Measurements from ENCODE around the gene NCAM1. TPM values are rescaled to one million over a fixed set of nuclear protein-coding genes. Genes with fewer than 3 reads are reported as not detected.

Gene NCAM1
- total and polyA plus RNA-seq, 8 donors, result 1.7 to 45.0 (median 37.6) TPM

DNA sequence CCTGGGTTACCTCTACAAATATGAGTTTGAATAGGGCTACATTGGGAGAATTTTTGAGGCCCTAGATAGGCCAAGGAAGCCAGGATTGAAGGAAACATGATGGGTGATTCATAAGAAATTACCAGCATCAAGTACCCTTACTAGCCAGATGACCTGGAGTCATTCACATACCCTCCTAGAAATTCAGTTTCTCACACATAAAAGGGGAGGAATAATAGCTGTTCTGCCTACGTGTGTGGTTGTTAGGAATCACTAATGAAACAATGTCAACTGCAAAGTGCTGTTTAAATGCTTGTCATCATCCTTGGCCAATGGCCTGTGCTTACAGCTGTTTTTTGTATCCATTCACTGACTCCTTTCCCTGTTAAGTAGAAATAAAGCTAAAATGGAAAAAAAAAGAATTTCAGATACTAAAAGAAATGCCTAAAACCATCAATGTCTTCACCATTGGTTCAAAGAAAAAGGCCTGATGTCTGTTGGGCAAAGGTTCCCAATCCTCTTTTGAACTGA lies 114.4 kb downstream of the NCAM1 start:
- H3K4me3 ChIP-seq, result no peak overlapping the region
- H3K36me3 ChIP-seq, result no peaks in the 10 kb centered on the region
- ATAC-seq (no peak), DNase-seq (peak in 1 of 4 donors; percentile 13)
- H3K4me1 ChIP-seq, result no peaks in the 10 kb centered on the region
- no peak overlapping the region for H3K27ac ChIP-seq
- no peaks in the 10 kb centered on the region for H3K27me3 ChIP-seq
- H3K9me3 ChIP-seq, result no peaks in the 10 kb centered on the region
- intact Hi-C loops (cut with DNase I), result no loop called here
- no peak for TF ChIP-seq CTCF (IDR thresholded peaks at IDR 0.05)

GRCh38 chr11:113077379-113077778 lies 116.2 kb downstream of the NCAM1 start:
- no peak overlapping the region for H3K4me3 ChIP-seq
- no peak for TF ChIP-seq CTCF (IDR thresholded peaks at IDR 0.05)
- no peak for ATAC-seq
- H3K4me1 ChIP-seq, result no peaks in the 10 kb centered on the region
- intact Hi-C loops (cut with DNase I), result no loop called here
- no peak for DNase-seq
- no peaks in the 10 kb centered on the region for H3K27me3 ChIP-seq
- H3K9me3 ChIP-seq, result no peaks in the 10 kb centered on the region
- H3K27ac ChIP-seq, result no peak overlapping the region
- H3K36me3 ChIP-seq, result no peaks in the 10 kb centered on the region

DNA sequence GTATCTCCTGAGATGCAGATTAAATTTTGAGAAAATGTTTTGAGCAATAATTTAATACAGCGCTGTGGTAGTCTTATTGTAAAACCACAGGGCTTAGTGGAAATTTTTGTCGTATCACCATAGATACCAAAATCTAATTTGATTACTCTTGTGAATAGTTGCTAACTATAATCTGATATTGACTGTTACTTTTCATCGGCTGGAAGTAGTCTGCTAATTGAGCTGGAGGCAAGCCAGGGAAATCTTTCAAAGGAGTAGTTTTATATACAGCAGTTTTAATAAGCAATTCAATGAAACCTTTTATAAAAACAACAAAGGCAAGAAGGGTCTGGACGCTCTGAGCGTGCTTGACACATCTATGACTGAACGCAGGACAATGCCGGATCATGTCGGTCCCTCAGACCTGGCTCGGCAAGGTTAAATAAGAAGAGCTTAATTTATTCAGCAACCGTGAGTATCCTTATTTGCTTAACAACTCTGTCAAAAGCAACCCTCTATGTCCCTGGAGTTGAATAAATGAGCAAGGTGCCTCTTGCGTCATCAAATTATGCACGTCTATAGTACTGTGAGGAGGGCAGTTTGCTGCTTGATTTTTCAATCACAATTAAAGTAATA lies 121.2 kb downstream of the NCAM1 start:
- H3K9me3 ChIP-seq, result no peaks in the 10 kb centered on the region
- no peaks in the 10 kb centered on the region for H3K27me3 ChIP-seq
- H3K27ac ChIP-seq, result no peak overlapping the region
- no peak for TF ChIP-seq CTCF (IDR thresholded peaks at IDR 0.05)
- no peak overlapping the region for H3K4me3 ChIP-seq
- intact Hi-C loops (cut with DNase I), result no loop called here
- ATAC-seq (no peak), DNase-seq (no peak)
- no peaks in the 10 kb centered on the region for H3K4me1 ChIP-seq
- no peaks in the 10 kb centered on the region for H3K36me3 ChIP-seq

DNA sequence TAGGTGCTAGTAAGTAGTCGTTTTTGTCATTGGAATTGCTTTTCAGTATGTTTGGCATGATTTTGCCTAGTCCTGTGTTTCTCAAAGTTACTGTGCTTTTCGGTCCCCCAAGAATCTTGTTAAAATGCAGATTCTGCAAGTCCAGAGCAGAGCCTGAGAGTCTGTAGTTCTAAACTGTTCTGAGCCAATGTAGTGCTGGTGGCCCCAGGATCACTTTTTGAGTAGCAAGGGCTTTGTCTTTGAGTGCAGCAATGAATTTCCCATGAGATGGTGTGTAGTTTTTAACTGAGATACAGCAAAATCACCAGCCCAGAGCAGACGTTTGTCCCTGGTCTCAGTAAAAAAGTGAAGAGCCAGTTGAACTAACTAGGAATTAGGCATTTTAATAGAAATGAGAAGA lies 122.4 kb downstream of the NCAM1 start:
- intact Hi-C loops (cut with DNase I), result no loop called here
- Histone ChIP-seq H3K4me1 (no peaks in the 10 kb centered on the region), H3K36me3 (no peaks in the 10 kb centered on the region), H3K27ac (no peak overlapping the region), H3K4me3 (no peak overlapping the region), H3K27me3 (no peaks in the 10 kb centered on the region), H3K9me3 (no peaks in the 10 kb centered on the region)
- no peak for DNase-seq
- ATAC-seq, result no peak
- TF ChIP-seq CTCF (IDR thresholded peaks at IDR 0.05), result no peak

DNA sequence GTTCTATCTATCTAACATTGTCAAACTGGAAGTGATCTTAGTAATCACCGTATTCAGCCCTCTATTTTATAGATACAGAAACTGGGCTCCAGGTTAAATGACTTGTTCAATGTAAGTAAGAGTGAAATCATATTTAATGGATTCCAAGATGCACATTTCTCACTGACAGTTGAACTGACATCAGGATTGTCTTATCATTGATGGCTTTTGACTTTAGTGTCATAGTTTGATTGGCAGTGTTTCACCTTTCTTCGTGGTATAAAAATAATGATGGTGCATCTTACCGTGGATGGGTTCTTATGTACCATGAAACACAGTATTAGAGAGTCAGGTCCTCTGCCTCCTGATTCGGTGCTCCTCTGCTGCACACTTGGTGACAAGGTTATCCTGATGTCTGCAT lies 123.1 kb downstream of the NCAM1 start:
- ATAC-seq, result no peak
- no peaks in the 10 kb centered on the region for H3K4me1 ChIP-seq
- no peak for TF ChIP-seq CTCF (IDR thresholded peaks at IDR 0.05)

More for the DNA sequence above, 123.1 kb downstream of the NCAM1 start:
- DNase-seq, result no peak
- intact Hi-C loops (cut with DNase I), result no loop called here
- H3K36me3 ChIP-seq, result no peaks in the 10 kb centered on the region
- no peak overlapping the region for H3K4me3 ChIP-seq
- H3K27ac ChIP-seq, result no peak overlapping the region
- H3K27me3 ChIP-seq, result no peaks in the 10 kb centered on the region
- H3K9me3 ChIP-seq, result no peaks in the 10 kb centered on the region
